ENCODE measurements around the gene DSCAML1. TPM values are rescaled to one million over a fixed set of nuclear protein-coding genes. Genes with fewer than 3 reads are reported as not detected.

DSCAML1 gene
- total and polyA plus RNA-seq, 10 of the 15 experiments (the other 5 are each of a cell fraction or from before 2014, with no cell fraction given), result 0.03 to 0.18 (median 0.06) TPM; not detected in 1

GRCh38 chr11:117642835-117643234 lies 154.2 kb downstream of the DSCAML1 start (continued):
- TF ChIP-seq, protein P1, sequence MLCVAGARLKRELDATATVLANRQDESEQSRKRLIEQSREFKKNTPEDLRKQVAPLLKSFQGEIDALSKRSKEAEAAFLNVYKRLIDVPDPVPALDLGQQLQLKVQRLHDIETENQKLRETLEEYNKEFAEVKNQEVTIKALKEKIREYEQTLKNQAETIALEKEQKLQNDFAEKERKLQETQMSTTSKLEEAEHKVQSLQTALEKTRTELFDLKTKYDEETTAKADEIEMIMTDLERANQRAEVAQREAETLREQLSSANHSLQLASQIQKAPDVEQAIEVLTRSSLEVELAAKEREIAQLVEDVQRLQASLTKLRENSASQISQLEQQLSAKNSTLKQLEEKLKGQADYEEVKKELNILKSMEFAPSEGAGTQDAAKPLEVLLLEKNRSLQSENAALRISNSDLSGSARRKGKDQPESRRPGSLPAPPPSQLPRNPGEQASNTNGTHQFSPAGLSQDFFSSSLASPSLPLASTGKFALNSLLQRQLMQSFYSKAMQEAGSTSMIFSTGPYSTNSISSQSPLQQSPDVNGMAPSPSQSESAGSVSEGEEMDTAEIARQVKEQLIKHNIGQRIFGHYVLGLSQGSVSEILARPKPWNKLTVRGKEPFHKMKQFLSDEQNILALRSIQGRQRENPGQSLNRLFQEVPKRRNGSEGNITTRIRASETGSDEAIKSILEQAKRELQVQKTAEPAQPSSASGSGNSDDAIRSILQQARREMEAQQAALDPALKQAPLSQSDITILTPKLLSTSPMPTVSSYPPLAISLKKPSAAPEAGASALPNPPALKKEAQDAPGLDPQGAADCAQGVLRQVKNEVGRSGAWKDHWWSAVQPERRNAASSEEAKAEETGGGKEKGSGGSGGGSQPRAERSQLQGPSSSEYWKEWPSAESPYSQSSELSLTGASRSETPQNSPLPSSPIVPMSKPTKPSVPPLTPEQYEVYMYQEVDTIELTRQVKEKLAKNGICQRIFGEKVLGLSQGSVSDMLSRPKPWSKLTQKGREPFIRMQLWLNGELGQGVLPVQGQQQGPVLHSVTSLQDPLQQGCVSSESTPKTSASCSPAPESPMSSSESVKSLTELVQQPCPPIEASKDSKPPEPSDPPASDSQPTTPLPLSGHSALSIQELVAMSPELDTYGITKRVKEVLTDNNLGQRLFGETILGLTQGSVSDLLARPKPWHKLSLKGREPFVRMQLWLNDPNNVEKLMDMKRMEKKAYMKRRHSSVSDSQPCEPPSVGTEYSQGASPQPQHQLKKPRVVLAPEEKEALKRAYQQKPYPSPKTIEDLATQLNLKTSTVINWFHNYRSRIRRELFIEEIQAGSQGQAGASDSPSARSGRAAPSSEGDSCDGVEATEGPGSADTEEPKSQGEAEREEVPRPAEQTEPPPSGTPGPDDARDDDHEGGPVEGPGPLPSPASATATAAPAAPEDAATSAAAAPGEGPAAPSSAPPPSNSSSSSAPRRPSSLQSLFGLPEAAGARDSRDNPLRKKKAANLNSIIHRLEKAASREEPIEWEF (IDR thresholded peaks at IDR 0.05; ENCODE audit: insufficient replicate concordance, low read depth, low read length), result no peak
- TF ChIP-seq, protein P2, sequence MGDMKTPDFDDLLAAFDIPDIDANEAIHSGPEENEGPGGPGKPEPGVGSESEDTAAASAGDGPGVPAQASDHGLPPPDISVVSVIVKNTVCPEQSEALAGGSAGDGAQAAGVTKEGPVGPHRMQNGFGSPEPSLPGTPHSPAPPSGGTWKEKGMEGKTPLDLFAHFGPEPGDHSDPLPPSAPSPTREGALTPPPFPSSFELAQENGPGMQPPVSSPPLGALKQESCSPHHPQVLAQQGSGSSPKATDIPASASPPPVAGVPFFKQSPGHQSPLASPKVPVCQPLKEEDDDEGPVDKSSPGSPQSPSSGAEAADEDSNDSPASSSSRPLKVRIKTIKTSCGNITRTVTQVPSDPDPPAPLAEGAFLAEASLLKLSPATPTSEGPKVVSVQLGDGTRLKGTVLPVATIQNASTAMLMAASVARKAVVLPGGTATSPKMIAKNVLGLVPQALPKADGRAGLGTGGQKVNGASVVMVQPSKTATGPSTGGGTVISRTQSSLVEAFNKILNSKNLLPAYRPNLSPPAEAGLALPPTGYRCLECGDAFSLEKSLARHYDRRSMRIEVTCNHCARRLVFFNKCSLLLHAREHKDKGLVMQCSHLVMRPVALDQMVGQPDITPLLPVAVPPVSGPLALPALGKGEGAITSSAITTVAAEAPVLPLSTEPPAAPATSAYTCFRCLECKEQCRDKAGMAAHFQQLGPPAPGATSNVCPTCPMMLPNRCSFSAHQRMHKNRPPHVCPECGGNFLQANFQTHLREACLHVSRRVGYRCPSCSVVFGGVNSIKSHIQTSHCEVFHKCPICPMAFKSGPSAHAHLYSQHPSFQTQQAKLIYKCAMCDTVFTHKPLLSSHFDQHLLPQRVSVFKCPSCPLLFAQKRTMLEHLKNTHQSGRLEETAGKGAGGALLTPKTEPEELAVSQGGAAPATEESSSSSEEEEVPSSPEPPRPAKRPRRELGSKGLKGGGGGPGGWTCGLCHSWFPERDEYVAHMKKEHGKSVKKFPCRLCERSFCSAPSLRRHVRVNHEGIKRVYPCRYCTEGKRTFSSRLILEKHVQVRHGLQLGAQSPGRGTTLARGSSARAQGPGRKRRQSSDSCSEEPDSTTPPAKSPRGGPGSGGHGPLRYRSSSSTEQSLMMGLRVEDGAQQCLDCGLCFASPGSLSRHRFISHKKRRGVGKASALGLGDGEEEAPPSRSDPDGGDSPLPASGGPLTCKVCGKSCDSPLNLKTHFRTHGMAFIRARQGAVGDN (IDR thresholded peaks at IDR 0.05), result no peak
- no peak for TF ChIP-seq NR2C1 (IDR thresholded peaks at IDR 0.05)

Data from GM12878 (cell line).